HG02870 (cell line): ENCODE results near the gene SLC25A23.

Source experiments
- ATAC-seq: cut with Tn5 transposase; IDR thresholded peaks from one replicate; pipeline ENCODE4 v1.9.1; 2021; ENCODE audit warnings: mild to moderate bottlenecking, moderate library complexity; ENCODE audit not compliant: unreplicated experiment

The SLC25A23 gene

DNA sequence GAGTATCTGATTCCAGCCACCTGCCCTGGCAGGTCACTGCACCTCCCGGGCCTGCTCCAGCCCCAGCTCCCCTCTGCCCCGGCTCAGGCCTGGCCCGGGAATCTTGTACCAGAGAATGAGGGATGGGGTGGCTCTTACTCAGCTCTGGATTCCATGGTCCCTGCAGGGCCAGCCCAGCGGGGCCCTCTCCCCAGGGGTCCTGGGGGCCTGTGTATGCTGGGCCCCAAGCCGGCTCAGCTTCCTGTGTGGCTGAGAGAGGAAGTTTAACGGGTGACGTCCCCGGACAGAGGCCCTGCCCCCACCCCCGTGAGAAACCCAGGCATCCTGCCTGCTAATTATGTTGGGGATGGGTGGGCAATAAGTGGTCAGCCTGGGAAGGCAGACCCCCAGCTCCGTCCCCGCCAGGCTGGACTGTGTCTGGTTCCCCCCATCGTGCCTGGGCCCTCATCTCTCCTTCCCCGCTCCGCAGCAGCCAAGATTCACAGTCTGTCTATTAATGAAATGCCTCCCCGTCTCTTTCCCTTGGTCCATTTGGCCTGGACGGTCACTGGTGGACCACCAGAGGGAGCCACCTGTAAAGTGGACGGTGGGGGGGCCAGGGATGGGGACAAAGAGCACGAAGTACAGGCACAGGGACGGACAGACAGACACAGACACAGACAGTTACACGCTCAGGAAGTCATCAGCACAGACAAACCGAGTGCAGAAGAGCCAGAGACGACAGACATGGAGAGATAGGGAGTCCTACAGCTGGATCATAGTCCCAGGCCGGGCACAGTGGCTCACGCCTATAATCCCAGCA lies 22.1 kb upstream of the SLC25A23 start, which contains the start of gene DENND1C:
DENND1C (minus strand) TSS at position 247 of the 802 bp plus-strand sequence; CDS start at position 155, 92 bp downstream.
- no peak for ATAC-seq

DNA sequence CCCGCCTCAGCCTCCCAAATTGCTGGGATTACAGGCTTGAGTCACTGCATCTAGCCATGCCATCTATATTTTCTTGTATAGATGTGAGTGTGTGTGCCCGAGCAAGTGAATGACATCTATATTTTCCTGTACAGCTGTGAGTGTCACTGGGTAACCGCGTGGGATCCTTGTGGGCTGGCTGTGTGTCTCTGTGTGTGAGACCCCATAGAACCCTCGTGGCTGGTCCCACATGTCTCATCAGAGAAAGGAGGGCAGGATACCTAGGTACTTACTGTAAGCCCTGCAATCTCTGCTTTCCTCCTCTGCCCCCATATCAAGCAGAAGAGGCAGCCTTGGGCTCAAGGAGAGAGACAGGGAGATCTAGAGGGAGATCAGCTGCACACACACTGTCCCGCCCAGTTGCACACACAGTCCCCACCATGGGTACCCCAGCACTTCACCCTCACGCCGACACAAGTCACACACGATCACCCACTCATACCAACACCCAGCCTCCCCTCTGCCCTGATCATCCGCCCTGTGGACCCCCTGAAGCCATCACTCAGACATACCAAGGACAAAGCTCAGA lies 21.3 kb upstream of the SLC25A23 start:
- ATAC-seq, result no peak

DNA sequence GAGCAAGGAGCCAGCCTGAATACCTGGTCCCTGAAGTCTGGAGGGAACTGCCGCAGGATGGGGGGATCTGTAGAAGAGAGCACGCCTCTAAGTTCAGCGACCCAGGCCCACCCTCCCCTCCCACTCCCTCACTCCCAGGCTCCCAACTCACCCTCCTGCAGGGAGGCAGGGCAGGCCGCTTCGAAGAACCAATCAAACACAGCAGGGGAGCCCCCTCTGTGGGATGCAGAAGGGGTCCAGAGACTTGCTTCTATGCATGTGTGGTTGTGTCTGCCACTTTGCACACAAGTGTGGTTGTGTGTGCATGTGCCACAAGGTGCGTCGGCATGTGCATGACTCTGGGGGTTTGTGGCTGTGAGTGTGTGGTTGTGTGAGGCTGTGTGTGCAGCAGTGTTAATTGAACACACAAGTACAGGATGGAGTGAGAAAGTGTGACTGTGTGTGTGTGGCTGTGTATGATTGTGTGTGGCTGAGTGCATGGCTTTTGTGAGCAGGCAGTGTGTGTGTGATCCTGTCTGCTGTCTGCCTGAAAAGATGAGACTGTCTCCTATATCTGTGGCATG lies 20.3 kb upstream of the SLC25A23 start:
- ATAC-seq, result no peak

DNA sequence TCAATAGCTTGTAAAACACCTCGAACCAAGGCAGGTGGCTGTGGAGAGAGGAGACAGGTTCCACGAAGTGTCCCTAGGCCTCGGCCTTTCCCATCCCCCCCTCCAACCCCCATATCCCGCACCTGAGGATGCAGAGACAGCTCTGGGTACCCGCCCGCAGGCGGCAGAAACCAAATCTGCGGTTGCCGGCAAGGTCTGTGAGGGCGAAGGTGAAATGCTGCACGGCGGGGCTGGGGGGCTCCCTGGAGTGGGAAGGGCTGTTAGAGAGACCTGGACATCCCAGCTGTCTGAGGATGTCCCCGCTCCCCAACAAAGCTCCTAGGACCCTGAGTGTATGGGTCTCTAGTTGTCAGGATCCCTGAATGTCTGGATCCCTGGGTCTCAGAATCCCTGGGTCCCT lies 19.2 kb upstream of the SLC25A23 start:
- no peak for ATAC-seq

DNA sequence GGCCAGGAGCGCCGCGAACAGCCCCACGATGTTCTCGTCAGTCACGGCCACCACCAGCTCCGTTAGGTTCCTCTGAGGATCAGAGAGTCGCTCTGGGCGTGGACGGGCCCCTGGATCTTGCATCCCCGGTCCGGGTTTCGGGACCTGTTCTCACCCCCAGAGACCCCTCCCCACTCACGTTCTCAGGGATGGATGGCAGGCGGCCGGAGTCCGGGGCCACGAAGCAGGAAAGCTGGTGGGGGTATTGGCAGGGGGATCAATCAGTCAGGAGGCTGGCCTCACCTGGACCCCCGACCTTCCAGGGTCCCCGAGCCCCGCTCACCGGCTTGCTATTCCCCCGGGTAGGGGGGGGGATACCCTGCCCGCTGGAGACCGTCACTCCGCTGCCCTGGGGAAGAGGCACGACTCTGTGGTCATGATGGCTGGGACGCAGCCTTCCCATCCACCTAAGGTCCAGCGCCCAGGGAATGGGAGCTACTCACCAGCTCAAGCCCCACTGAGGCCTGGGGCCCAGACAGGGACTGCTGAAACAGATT lies 17.4 kb upstream of the SLC25A23 start:
- no peak for ATAC-seq

DNA sequence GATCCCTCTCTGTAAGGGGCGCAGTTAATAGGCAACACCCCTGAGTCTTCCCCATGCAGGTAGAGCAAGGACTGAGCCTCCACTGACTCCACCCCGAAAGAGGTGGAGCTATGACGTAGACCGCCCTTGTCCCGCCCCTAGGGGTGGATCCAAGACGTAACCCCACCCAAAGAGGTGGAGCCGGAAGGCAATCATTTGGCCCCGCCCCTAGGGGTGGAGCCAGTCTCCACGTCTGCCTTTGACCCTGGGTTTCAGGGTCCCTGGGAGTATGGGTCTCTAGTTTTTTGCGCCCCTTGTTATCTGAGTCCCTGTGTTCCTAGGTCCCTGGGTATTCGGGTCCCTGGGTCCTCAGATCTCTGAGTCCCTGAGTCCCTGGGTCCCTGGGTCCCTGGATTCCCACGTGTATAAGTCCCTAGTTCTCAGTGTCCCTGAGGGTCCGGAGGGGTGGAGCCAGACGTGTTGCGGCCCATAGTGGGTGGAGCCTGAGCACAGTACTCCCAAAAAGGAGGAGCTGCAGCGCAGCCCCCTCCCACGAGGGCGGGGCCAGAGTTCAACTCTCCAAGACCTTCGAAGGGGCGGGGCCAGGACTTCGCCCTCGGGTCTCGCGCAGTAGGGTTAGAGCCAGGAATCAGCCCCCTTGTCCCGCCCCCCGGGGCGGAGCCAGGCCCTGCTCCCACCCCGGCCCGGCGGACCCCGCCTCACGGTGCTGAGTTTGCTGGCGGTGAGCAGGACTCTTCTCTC lies 16.7 kb upstream of the SLC25A23 start:
- ATAC-seq, result no peak

DNA sequence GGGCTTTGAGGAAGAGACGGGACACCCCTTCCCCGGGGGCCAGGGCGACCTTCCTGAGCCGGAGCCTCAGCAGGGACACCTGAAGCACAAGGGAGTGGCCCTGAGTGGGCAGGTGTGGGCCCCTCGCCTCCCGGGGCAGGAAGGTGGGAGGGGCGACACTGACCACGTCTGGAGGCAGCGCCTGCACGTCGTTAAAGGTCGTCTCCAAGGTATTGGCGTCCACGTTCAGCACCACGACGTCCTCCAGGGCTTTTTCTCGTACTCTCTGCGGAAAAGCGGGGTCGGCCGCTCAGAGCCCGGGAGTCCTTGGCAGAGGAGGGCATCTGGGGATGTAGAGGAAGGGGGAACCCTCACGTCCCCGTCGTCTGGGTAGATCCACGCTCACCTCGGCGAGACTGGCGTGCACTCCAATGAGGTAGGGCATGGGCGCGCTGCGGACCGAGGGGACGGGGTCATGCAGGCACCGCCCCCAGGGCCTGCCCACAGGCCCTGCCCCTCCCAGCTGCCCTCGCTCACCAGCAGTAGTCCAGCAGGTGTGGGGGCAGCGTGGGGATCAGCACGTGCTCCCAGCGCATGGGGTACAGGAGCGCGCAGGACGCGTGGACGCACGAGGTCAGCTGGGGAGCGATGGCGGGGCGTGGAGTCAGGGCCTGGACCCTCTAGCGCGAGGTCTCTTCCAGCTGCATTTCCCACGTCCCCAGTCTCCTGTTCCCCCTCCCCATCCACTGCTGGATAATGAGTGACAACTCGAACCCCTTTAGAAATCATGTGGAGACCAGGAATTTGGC lies 15.9 kb upstream of the SLC25A23 start:
- ATAC-seq, result no peak

DNA sequence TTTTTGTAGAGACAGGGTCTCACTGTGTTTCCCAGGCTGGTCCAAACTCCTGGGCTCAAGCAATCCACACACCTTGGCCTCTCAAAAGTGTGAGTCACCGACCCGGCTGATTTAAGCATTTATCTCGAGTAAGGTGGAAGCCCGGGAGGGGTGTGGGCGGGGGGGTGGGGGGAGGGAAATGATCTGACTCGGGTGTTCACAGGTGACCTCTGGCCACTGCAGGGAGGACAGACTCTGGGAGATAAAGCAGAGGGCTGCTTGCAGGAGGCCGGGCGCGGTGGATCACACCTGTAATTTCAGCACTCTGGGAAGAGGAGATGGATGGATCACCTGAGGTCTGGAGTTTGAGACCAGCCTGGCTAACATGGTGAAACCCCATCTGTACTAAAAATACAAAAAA lies 14.1 kb upstream of the SLC25A23 start:
- no peak for ATAC-seq

DNA sequence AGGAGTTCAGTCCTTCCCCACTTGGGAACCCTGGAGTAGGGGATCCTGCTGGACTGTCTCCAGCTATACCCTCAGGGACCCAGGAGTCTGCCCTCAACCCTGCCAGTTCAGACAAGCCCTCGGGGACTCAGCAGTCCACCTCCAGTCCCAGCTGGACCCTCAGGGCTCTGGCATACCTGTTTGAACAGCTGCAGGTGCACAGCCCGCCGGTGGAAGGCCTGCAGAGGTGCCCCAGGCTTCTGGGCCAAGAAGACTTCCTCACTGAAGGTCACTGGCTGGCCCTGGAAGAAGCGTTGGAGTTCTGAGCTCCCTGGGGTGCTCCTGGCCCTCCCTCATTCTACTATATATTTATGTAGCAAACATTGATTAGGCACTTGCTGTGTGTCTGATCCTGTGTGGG lies 13.1 kb upstream of the SLC25A23 start:
- ATAC-seq, result no peak

DNA sequence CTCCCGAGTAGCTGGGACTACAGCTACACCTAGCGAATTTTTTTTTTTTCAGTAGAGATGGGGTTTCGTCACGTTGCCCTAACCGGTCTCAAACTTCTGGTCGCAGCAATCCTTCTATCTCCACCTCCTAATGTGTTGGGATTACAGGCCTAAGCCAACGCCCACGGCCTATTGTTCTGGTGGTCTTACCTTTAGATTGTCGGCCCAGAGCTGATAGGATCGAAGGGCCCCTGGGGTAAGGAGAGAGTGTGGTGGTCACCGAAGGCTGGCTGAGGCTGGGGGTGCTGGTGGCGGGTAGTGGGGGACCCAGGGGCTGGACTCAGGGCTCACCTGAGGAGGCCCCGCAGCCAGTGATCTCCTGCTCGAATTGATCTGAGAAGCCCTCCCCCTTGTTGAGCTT lies 11.5 kb upstream of the SLC25A23 start:
- no peak for ATAC-seq

DNA sequence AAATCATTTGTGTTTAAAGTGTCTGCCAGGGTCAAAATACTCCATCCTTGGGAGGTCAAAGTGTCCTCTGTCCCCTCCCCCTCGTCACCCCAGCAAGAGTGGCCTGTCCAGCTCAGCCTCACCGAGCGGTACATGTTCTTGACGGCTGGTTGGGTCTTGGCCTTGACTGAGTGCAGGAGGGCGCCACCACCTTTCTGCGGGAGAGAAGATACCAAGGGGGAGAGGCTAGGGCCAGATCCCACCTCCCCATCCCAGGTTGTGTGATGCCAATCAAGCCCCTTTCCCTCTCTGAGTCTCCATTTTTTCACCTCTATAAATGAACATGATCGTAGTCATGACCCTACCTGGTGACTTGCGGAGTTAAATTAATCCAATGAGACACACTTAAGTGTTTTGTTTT lies 10.6 kb upstream of the SLC25A23 start:
- no peak for ATAC-seq

DNA sequence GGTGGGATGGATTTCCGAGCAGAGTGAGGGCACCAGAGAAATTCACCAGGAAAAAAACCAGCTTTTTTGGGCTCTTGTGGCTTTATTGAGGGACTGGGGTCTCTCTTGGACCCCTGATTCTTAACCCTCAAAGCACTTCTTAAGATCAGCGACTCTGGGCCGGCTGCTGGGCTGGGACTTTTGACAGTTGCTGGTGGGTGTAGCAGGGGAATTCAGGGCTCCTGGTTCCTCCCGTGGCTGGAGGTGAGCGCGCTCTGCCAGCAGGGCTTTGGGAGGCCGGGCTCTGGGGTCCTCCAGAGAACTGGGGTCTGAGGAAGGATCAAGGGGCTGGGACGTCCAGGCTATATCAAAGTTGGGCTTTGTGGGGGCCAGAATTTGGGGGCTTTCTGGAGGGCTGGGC lies 7.8 kb upstream of the SLC25A23 start:
- ATAC-seq, result no peak

DNA sequence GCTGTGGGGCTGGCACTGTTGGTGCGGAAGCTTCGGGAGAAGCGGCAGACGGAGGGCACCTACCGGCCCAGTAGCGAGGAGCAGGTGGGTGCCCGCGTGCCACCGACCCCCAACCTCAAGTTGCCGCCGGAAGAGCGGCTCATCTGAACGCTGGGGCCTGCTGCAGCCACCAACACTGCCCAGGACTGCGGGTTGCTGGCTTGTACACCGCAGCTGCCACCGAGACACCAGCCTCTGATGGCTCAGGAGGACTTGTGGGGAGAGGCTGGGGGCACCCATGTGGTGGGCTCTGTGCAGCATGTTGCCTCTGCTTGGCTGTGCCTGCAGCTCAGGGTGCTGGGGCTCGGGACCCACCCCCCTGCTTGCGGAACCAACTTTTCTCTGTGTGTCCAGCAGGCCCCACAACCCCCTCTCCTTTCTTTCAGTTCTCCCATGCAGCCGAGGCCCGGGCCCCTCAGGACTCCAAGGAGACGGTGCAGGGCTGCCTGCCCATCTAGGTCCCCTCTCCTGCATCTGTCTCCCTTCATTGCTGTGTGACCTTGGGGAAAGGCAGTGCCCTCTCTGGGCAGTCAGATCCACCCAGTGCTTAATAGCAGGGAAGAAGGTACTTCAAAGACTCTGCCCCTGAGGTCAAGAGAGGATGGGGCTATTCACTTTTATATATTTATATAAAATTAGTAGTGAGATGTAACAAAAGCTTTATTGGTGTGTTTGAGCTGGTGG lies 7.1 kb upstream of the SLC25A23 start:
- ATAC-seq, result no peak

DNA sequence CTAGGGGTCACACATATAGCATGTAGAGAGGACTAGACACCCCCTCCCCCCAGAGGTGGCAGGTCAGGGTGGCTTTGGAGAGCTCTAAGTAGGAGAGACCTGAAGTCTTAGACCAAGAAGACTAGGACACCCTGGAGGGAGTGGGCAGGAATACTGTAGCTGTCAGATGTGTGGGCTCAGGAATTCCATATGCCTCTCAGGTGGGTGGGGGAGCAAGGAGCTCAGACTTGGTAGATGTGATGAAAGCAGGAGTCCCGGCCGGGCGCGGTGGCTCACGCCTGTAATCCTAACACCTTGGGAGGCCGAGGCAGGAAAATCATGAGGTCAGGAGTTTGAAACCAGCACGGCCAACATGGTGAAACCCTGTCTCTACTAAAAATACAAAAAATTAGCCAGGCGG lies 6.1 kb upstream of the SLC25A23 start:
- ATAC-seq, result no peak

DNA sequence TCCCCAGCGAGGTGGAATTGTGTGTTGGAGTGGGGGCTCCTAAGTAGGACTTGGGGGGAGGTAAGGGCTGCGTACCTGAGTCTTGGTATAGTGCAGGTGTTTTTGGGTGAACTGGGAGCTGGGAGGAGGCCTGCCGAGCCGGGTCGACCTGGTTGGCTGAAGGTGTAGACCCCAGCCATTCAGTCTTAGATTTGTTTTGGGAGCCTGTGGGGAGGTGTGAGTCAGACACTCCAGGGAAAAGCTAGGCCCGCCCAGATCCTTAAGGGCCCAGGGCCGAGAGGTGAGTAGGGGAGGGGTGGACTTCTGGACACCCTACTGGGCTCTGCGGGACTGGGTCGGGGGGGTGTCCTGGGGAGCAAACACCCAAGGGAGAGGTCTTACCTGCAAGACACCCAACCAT lies 5.4 kb upstream of the SLC25A23 start:
- no peak for ATAC-seq

DNA sequence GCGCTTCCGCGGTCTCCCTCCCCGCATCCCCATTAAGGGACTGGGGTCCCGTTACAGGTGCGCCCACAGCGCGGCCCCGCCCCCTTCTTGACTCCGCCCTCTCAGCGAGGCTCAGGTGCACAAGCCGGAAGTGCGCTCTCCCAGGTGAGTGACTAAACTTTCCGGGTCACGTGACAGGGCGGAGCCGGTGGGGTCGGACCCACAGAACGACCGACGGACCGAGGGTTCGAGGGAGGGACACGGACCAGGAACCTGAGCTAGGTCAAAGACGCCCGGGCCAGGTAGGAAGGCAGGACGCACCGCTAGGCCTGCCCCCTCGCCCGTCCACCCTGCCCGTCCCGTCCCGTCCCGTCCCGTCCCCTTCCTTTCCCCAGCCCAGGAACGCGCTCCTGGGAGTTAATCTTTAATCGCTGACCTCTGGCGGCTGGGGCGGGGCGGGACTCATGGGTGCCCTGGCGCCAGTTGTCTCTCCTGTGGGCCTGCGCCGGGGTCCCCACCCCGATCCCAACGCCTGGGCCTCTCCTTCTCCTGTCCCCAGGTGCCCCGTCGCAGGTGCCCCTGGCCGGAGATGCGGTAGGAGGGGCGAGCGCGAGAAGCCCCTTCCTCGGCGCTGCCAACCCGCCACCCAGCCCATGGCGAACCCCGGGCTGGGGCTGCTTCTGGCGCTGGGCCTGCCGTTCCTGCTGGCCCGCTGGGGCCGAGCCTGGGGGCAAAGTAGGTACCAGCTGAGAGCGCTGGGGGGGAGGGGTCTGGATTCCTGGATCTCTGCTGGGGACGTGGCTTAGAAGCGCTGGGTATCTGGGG lies 4.7 kb upstream of the SLC25A23 start, which contains the start of gene CRB3:
CRB3 (plus strand) TSS at position 202 of the 804 bp plus-strand sequence; CDS start at position 633, 431 bp downstream.
- ATAC-seq, result no peak

DNA sequence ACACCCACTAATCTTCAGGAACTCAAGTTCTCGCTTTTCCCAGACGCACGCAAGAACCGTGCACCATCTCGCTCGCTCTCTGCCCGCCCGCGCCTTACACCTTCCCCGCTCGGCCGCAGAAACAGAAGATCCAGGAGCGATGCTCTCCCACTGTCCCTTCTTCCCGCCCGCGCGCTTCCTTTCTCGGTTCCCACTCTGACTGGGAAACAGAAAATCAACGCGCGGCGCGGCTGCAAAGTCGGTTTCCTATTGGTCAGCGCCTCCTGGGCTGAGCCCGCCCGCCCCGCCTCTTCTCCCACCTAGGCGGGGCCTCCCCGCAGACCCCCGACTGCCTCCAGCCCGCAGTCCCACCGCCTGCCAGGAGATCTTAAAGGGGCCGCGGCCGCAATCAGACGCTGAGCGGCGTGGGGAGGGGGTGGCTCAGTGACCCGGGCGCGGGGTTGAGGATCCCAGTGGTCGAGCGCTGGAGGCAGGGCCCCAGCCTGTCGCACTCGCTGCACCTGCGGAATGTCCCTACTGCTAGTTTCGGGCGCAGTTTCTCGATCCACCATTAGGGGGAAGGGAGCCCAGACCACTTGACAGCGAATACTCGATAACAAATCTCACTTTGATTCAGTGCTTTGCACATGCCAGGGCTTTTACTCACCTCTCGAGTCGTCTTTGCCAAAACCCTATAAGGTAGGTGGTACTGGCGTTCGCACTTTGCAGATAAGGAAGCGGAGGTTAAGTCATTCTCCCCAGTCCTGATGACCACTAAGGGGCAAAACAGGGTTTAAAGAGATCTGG lies 700 bp upstream of the SLC25A23 start:
- ATAC-seq, result peak; percentile 71

DNA sequence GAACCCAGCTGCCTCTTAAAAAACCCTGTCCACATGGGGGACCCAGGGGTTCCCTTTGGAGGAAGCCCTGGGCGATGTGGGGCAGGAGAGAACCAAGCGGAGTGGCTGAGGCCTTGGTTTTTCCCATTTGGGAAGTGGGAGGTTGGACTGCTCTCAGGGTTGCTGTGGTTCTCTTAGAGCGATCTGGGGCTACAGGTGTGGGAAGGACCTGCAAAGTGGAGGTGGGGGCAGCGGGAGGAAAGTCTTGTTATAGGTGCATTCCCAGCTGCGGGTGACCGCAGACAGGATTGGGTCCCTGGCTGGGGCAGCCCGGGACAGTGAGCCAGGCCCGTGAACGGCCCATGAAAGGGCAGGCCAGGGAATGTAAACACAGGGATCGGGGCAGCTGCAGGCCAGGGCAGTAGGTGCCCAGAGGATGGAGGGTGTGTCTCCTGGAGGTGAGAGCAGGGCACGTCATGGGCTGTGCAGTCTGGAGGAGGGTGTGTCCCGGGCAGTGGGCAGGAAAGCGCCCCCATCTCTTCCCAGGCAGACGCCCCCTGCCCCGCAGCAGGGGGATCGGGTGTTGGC lies 814 bp downstream of the SLC25A23 start:
- no peak for ATAC-seq
